ENCODE data around the gene OVOL2.

The OVOL2 gene

GRCh38 chr20:18005170-18005989 is 52.3 kb downstream of the OVOL2 start:
- CTCF ChIA-PET, result interaction anchor here (2.5 kb wide), 1 partner anchor 9 kb away, joined by 16 read pairs; no protein-coding TSS in a partner anchor
- DNase-seq (ENCODE audit: low read depth, low spot score), result no peak
- TF ChIP-seq, protein P1, sequence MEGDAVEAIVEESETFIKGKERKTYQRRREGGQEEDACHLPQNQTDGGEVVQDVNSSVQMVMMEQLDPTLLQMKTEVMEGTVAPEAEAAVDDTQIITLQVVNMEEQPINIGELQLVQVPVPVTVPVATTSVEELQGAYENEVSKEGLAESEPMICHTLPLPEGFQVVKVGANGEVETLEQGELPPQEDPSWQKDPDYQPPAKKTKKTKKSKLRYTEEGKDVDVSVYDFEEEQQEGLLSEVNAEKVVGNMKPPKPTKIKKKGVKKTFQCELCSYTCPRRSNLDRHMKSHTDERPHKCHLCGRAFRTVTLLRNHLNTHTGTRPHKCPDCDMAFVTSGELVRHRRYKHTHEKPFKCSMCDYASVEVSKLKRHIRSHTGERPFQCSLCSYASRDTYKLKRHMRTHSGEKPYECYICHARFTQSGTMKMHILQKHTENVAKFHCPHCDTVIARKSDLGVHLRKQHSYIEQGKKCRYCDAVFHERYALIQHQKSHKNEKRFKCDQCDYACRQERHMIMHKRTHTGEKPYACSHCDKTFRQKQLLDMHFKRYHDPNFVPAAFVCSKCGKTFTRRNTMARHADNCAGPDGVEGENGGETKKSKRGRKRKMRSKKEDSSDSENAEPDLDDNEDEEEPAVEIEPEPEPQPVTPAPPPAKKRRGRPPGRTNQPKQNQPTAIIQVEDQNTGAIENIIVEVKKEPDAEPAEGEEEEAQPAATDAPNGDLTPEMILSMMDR (IDR thresholded peaks at IDR 0.05; ENCODE audit: insufficient read depth, low read length, missing control alignments), result no peak
- no peak overlapping the region for H3K4me3 ChIP-seq (ENCODE audit: low read depth, low read length)
- POLR2A ChIA-PET, result no interaction called here

DNA sequence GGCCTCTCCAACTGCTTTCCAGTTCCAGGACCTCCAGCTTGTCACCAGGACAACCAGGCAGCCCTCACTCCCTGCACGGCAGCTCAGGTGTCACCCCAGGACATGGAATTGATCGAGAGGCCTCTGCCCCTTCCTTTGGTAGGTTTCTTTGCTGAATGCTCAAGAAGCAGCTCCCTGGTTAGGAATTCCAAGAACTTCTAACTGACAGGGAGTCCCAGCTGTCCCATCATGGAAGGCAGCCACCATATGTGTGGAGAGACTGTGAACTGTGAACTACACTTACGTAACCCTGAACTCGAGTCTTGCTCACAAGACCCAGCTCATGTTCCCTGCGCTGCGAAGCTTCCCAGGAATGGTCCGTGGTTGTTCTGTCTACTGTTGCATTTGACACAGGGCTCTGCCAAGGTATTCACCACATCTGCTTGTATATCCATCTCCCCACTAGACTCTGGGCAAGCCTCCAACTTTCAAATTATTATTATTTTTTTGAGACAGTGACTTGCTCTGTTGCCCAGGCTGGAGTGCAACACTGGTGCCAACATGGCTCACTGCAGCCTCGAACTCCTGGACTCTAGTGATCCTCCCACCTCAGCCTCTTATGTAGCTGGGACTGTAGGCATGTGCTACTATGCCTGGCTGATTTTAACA is 53.2 kb downstream of the OVOL2 start:
- TF ChIP-seq, protein P1 (IDR thresholded peaks at IDR 0.05; ENCODE audit: insufficient read depth, low read length, missing control alignments), result no peak
- ChIA-PET CTCF (interaction anchor here (2.5 kb wide), 1 partner anchor 8 kb away, joined by 16 read pairs; no protein-coding TSS in a partner anchor), POLR2A (no interaction called here)
- H3K4me3 ChIP-seq (ENCODE audit: low read depth, low read length), result no peak overlapping the region
- no peak for DNase-seq (ENCODE audit: low read depth, low spot score)

DNA sequence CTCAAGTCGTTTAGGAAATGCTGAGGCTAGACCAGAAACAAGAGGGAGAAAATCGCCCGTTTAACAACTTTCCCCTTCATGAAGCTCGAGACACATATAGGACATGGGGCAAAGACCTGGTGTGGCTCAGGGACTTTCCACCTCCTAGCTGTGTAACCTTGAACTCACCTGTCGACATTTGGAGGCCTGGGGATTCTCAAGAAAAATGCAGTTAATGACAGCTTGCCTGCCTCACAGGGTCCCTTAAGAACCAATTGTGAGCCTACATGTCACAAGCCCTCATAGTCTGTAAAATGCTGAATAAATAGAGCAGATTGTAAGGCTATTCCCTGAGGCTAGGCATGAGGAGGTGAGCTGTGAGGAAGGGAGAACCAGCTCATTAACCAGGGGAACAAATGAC is 53.8 kb downstream of the OVOL2 start:
- POLR2A ChIA-PET, result no interaction called here
- CTCF ChIA-PET, result interaction anchor here (2.5 kb wide), 1 partner anchor 8 kb away, joined by 16 read pairs; no protein-coding TSS in a partner anchor
- no peak for DNase-seq (ENCODE audit: low read depth, low spot score)
- no peak overlapping the region for H3K4me3 ChIP-seq (ENCODE audit: low read depth, low read length)
- TF ChIP-seq, protein P1 (IDR thresholded peaks at IDR 0.05; ENCODE audit: insufficient read depth, low read length, missing control alignments), result no peak

- DNase-seq (ENCODE audit: low read depth, low spot score), result no peak
- ChIA-PET POLR2A (no interaction called here), CTCF (no interaction called here)
- H3K4me3 ChIP-seq (ENCODE audit: low read depth, low read length), result no peak overlapping the region
- TF ChIP-seq, protein P1 (IDR thresholded peaks at IDR 0.05; ENCODE audit: insufficient read depth, low read length, missing control alignments), result no peak
Measured at GRCh38 chr20:18001131-18001921, 56.4 kb downstream of the OVOL2 start.

DNA sequence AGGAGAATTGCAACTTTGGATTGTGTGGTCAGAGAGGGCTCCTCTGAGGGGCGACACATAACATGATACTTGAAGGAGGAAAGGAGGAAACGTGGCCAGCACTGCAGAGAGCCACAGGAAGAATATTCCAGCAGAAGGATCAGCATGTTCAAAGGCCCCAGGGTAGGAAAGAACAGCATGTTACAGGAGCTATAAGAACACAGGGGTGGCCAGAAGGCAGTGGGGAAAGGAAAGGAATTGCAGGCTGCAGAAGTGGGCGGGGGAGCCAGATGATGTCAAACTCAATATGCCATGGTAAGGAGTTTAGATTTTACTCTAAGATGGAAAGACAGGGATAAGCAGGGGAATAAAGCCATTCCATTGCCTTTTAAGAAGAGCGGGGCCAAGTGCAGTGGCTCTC is 58.1 kb downstream of the OVOL2 start:
- TF ChIP-seq, protein P1 (IDR thresholded peaks at IDR 0.05; ENCODE audit: insufficient read depth, low read length, missing control alignments), result no peak
- no peak overlapping the region for H3K4me3 ChIP-seq (ENCODE audit: low read depth, low read length)
- ChIA-PET POLR2A (interaction anchor here (0.6 kb wide), 1 partner anchor 33 kb away, joined by 3 read pairs; no protein-coding TSS in a partner anchor), CTCF (interaction anchor here (1.6 to 6.8 kb wide), 4 partner anchors 9 to 494 kb away, joined by 3 to 63 read pairs (median 5); no protein-coding TSS in a partner anchor)
- DNase-seq (ENCODE audit: low read depth, low spot score), result no peak
